Measurements from ENCODE around the gene SIK2. TPM values are rescaled to one million over a fixed set of nuclear protein-coding genes. Genes with fewer than 3 reads are reported as not detected.

Gene SIK2
- total RNA-seq, 8 experiments from 2014 or later, result 8.5 to 22.5 (median 12.1) TPM

Other genes with a start within 250 kb of the SIK2 start
- 1 to 10 TPM in 1 of 8 experiments, under 1 TPM in 5, not detected in 2; 0.05 to 1.0 (median 0.35) TPM for gene POU2AF1, start 223.2 kb upstream of the SIK2 start, total RNA-seq
- gene BTG4, start 90.1 kb upstream of the SIK2 start, total RNA-seq, result under 1 TPM in 1 of 8 experiments, not detected in 7; 0.29 TPM
- 10 to 100 TPM in 1 of 8 experiments, 1 to 10 TPM in 1, under 1 TPM in 3, not detected in 3; 0.05 to 61.7 (median 0.49) TPM for gene HOATZ, start 87.7 kb upstream of the SIK2 start, total RNA-seq
- gene LAYN, start 61.7 kb upstream of the SIK2 start, total RNA-seq, result 10 to 100 TPM in 1 of 8 experiments, 1 to 10 TPM in 1, under 1 TPM in 5, not detected in 1; 0.21 to 11.8 (median 0.54) TPM
- gene PPP2R1B, start 163.9 kb downstream of the SIK2 start, total RNA-seq, result 10 to 100 TPM; 11.8 to 43.7 (median 19.4) TPM

Data from motor neuron (in vitro differentiated cells).